WERI-Rb-1 (cell line): ENCODE results near the gene KDM7A.

Experiments
- DNase-seq: peaks from one replicate; pipeline ENCODE4 v3.0.0-alpha.2; 2020
- H3K27ac ChIP-seq: fragments of 250-450 bp; sonication (Bioruptor Pico); 2 replicates; pipeline ENCODE4 v1.5.1; 2020; ENCODE audit warnings: mild to moderate bottlenecking, moderate library complexity
- H3K27me3 ChIP-seq: fragments of 250-450 bp; sonication (Bioruptor Pico); 2 replicates; pipeline ENCODE4 v1.5.1; 2021; ENCODE audit warnings: mild to moderate bottlenecking, low read depth, moderate library complexity; ENCODE audit not compliant: insufficient read depth, severe bottlenecking
- H3K36me3 ChIP-seq: fragments of 250-450 bp; sonication (Bioruptor Pico); 2 replicates; pipeline ENCODE4 v1.5.1; 2020; ENCODE audit warnings: mild to moderate bottlenecking, moderate library complexity
- H3K4me3 ChIP-seq: 2 replicates; pipeline ENCODE4 v1.5.1; 2011; ENCODE audit warnings: low read depth, mild to moderate bottlenecking, control low read depth, low read length
- H3K9me3 ChIP-seq: fragments of 250-450 bp; sonication (Bioruptor Pico); 2 replicates; pipeline ENCODE4 v1.5.1; 2021; ENCODE audit warnings: mild to moderate bottlenecking, moderate library complexity; ENCODE audit not compliant: severe bottlenecking
- CTCF ChIP-seq: IDR thresholded peaks from 2 replicates; pipeline ENCODE4 v1.5.1; 2011; ENCODE audit warnings: low read depth, mild to moderate bottlenecking, control low read depth, inconsistent platforms, low read length

Gene KDM7A

GRCh38 chr7:140145709-140146108, 31.1 kb downstream of the KDM7A start:
- Histone ChIP-seq H3K36me3 (no peaks in the 10 kb centered on the region), H3K9me3 (no peaks in the 10 kb centered on the region), H3K27ac (no peak overlapping the region), H3K27me3 (no peaks in the 10 kb centered on the region), H3K4me3 (no peak overlapping the region)
- no peak for DNase-seq
- TF ChIP-seq CTCF = no peak

- Histone ChIP-seq H3K9me3 (no peaks in the 10 kb centered on the region), H3K27me3 (no peaks in the 10 kb centered on the region), H3K4me3 (no peak overlapping the region), H3K36me3 (no peaks in the 10 kb centered on the region), H3K27ac (no peak overlapping the region)
- no peak for TF ChIP-seq CTCF
- DNase-seq = no peak
Observed at GRCh38 chr7:140144821-140145220, 32.0 kb downstream of the KDM7A start.

- no peak overlapping the region for H3K27ac ChIP-seq
- no peaks in the 10 kb centered on the region for H3K27me3 ChIP-seq
- no peak overlapping the region for H3K4me3 ChIP-seq
- TF ChIP-seq CTCF = no peak
- DNase-seq = no peak
- no peaks in the 10 kb centered on the region for H3K9me3 ChIP-seq
- no peaks in the 10 kb centered on the region for H3K36me3 ChIP-seq
Observed at GRCh38 chr7:140143997-140144396, 32.8 kb downstream of the KDM7A start.

- Histone ChIP-seq H3K36me3 (no peaks in the 10 kb centered on the region), H3K27me3 (no peaks in the 10 kb centered on the region), H3K9me3 (no peaks in the 10 kb centered on the region), H3K27ac (no peak overlapping the region), H3K4me3 (no peak overlapping the region)
- TF ChIP-seq CTCF = no peak
- no peak for DNase-seq
Observed at GRCh38 chr7:140142031-140142430, 34.8 kb downstream of the KDM7A start.

- Histone ChIP-seq H3K36me3 (no peaks in the 10 kb centered on the region), H3K4me3 (no peak overlapping the region), H3K9me3 (no peaks in the 10 kb centered on the region), H3K27ac (no peak overlapping the region), H3K27me3 (no peaks in the 10 kb centered on the region)
- DNase-seq = no peak
- no peak for TF ChIP-seq CTCF
Observed at GRCh38 chr7:140141256-140141655, 35.5 kb downstream of the KDM7A start.

GRCh38 chr7:140137078-140137477, 39.7 kb downstream of the KDM7A start:
- no peak overlapping the region for H3K27ac ChIP-seq
- no peaks in the 10 kb centered on the region for H3K9me3 ChIP-seq
- no peak for TF ChIP-seq CTCF
- H3K4me3 ChIP-seq = no peak overlapping the region
- no peak for DNase-seq
- no peaks in the 10 kb centered on the region; the same call in 1 of the 2 replicates for H3K36me3 ChIP-seq
- no peaks in the 10 kb centered on the region for H3K27me3 ChIP-seq
